ENCODE measurements around the gene CHMP5.

CHMP5 gene

GRCh38 chr9:33320568-33321261, 55.9 kb downstream of the CHMP5 start:
- DNase-seq = no peak

GRCh38 chr9:33329117-33329563, 64.3 kb downstream of the CHMP5 start:
- DNase-seq = no peak

GRCh38 chr9:33329979-33330378, 65.1 kb downstream of the CHMP5 start:
- DNase-seq = no peak

GRCh38 chr9:33331377-33331891, 66.6 kb downstream of the CHMP5 start:
- no peak for DNase-seq

Data from NCI-H1436 treated with DMSO at 0.1 percent for 48 hours (cell line).